ENCODE data around the gene PLCB1. TPM values are rescaled to one million over a fixed set of nuclear protein-coding genes. Genes with fewer than 3 reads are reported as not detected.
A peak's percentile ranks its signal among the peaks of the same experiment; 100 is the strongest.

Gene PLCB1
- total RNA-seq, 1 experiment from 2014 or later, result 4.4 TPM

DNA sequence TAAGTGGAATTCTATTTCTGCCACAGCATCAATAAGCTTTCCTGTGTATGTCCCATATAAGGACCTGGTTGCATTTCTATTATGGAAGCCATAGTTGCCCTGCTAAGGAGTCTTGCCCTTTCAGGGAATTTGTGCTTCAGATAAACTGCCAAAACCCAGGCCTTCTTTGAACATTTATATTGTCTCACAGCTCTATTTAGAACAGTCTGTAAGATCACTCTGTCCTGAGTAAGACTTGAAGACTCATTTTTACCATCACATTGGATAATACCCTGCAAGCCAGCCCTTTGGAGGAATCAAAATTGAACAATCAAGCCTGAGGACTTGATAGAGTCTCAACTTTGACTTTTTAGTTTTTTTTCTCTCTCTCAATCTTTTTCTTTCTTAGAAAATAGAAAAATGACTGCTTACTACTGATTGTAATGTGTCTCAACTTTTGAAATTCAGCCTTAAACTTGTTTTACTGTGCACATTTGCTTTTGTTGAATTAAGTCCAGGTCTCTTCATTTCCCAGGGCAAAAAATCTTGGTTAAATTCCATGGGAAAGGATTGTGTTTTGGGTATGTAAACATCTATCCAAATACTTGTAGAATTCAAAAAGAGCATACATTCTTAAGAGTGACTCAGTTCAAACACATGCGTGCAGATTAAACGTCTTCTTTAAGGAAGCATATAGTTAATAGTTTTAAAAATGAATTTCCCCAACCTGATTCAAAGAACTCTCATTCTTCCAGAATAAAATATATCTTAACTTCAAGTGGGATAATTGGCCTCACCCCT is 91.2 kb downstream of the PLCB1 start:
- intact Hi-C loops (cut with micrococcal nuclease), result loop anchor here (5.0 kb wide), 1 partner anchor 66 kb away; no protein-coding TSS in a partner anchor
- Histone ChIP-seq H3K9me2 (replicated peaks; ENCODE audit: low read length) (no peaks in the 10 kb centered on the region), H3K9ac (ENCODE audit: low read length) (no peak overlapping the region)

GRCh38 chr20:8225658-8226057 is 93.6 kb downstream of the PLCB1 start:
- Histone ChIP-seq H3K9ac (ENCODE audit: low read length) (no peak overlapping the region), H2AFZ (ENCODE audit: low read length) (no peak overlapping the region), H3F3A (ENCODE audit: low read length, unreplicated experiment) (no peaks in the 10 kb centered on the region), H3K79me2 (ENCODE audit: low read length) (no peaks in the 10 kb centered on the region), H3K36me3 (ENCODE audit: low read depth, low read length) (no peaks in the 10 kb centered on the region), H3K9me2 (replicated peaks; ENCODE audit: low read length) (no peaks in the 10 kb centered on the region), H4K20me1 (ENCODE audit: low read length) (no peaks in the 10 kb centered on the region), H3K27me3 (ENCODE audit: low read length) (peaks cover 10% of the 10 kb centered on the region), H3K4me3 (ENCODE audit: low read length) (no peak overlapping the region), H3K9me3 (ENCODE audit: low read length) (no peaks in the 10 kb centered on the region), H3K4me1 (ENCODE audit: insufficient read depth, low read length) (0 out of 2 replicates have a peak, but pooled peaks cover 13% of the 10 kb centered on the region), H3K27ac (ENCODE audit: low read length) (no peak overlapping the region), H3K4me2 (ENCODE audit: low read length) (no peak overlapping the region)
- ChIA-PET CTCF (no interaction called here), POLR2A (ENCODE audit: unreplicated experiment) (no interaction called here)
- TF ChIP-seq, protein P1, sequence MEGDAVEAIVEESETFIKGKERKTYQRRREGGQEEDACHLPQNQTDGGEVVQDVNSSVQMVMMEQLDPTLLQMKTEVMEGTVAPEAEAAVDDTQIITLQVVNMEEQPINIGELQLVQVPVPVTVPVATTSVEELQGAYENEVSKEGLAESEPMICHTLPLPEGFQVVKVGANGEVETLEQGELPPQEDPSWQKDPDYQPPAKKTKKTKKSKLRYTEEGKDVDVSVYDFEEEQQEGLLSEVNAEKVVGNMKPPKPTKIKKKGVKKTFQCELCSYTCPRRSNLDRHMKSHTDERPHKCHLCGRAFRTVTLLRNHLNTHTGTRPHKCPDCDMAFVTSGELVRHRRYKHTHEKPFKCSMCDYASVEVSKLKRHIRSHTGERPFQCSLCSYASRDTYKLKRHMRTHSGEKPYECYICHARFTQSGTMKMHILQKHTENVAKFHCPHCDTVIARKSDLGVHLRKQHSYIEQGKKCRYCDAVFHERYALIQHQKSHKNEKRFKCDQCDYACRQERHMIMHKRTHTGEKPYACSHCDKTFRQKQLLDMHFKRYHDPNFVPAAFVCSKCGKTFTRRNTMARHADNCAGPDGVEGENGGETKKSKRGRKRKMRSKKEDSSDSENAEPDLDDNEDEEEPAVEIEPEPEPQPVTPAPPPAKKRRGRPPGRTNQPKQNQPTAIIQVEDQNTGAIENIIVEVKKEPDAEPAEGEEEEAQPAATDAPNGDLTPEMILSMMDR (conservative IDR thresholded peaks at IDR 0.05; ENCODE audit: low read depth, low read length), result no peak
- no peak for TF ChIP-seq EZH2 (IDR thresholded peaks at IDR 0.05; ENCODE audit: low read length, unreplicated experiment)
- no peak for TF ChIP-seq EZH2phosphoT487 (IDR thresholded peaks at IDR 0.05; ENCODE audit: borderline replicate concordance, low read length)
- no TSS peak for BruUV-seq (replicated peaks)
- intact Hi-C loops (cut with micrococcal nuclease), result no loop called here
- no peak; the same call in 1 of the 2 replicates for ATAC-seq
- no peak for DNase-seq

More for the DNA sequence above, 91.2 kb downstream of the PLCB1 start:
- ATAC-seq (peak; percentile 67), DNase-seq (peak; percentile 50)
- no peak overlapping the region for H2AFZ ChIP-seq (ENCODE audit: low read length)
- no peak overlapping the region for H3K4me3 ChIP-seq (ENCODE audit: low read length)
- H3F3A ChIP-seq (ENCODE audit: low read length, unreplicated experiment), result no peaks in the 10 kb centered on the region
- H3K36me3 ChIP-seq (ENCODE audit: low read depth, low read length), result no peaks in the 10 kb centered on the region
- H3K9me3 ChIP-seq (ENCODE audit: low read length), result no peaks in the 10 kb centered on the region
- ChIA-PET CTCF (no interaction called here), POLR2A (ENCODE audit: unreplicated experiment) (interaction anchor here (0.6 kb wide), 1 partner anchor 45 kb away, joined by 3 read pairs; no protein-coding TSS in a partner anchor)
- 0 out of 2 replicates have a peak, but pooled peaks cover 2% of the 10 kb centered on the region for H3K27me3 ChIP-seq (ENCODE audit: low read length)
- H4K20me1 ChIP-seq (ENCODE audit: low read length), result no peaks in the 10 kb centered on the region
- H3K79me2 ChIP-seq (ENCODE audit: low read length), result no peaks in the 10 kb centered on the region
- H3K4me2 ChIP-seq (ENCODE audit: low read length), result peak overlapping the region; percentile 1; the same call in 1 of the 2 replicates
- peak overlapping the region; percentile 44 for H3K27ac ChIP-seq (ENCODE audit: low read length)
- no TSS peak for BruUV-seq (replicated peaks)
- 0 out of 2 replicates have a peak, but pooled peaks cover 13% of the 10 kb centered on the region for H3K4me1 ChIP-seq (ENCODE audit: insufficient read depth, low read length)
- TF ChIP-seq EZH2 (IDR thresholded peaks at IDR 0.05; ENCODE audit: low read length, unreplicated experiment), result no peak

DNA sequence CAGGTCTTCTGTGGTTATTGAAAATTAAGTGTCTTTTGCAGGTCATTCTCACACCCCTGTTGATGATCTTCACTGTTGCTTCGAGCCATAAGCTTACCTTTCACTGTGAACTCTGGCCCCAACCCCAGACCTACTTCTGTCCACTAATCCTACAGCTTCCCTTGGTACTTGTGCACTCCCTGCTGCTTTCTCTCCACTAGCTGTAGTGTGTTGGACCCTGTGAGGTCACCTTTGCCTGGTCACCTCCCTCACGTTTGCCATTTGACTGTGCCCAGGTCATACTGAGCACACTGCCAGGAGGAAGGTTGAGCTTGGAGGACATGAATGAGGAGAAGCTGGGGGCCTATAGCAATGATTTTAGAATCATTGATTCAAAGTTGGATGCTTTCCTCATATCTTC is 94.0 kb downstream of the PLCB1 start:
- TF ChIP-seq EZH2 (IDR thresholded peaks at IDR 0.05; ENCODE audit: low read length, unreplicated experiment), result no peak
- no peak for TF ChIP-seq EZH2phosphoT487 (IDR thresholded peaks at IDR 0.05; ENCODE audit: borderline replicate concordance, low read length)
- TF ChIP-seq, protein P1 (conservative IDR thresholded peaks at IDR 0.05; ENCODE audit: low read depth, low read length), result no peak
- ChIA-PET CTCF (no interaction called here), POLR2A (ENCODE audit: unreplicated experiment) (no interaction called here)
- H3K27ac ChIP-seq (ENCODE audit: low read length), result no peak overlapping the region
- H3K4me2 ChIP-seq (ENCODE audit: low read length), result no peak overlapping the region
- no peak overlapping the region for H2AFZ ChIP-seq (ENCODE audit: low read length)
- no peak overlapping the region for H3K4me3 ChIP-seq (ENCODE audit: low read length)
- no peaks in the 10 kb centered on the region for H3K9me3 ChIP-seq (ENCODE audit: low read length)
- ATAC-seq (no peak), DNase-seq (no peak)
- no peaks in the 10 kb centered on the region for H3K79me2 ChIP-seq (ENCODE audit: low read length)
- H3F3A ChIP-seq (ENCODE audit: low read length, unreplicated experiment), result no peaks in the 10 kb centered on the region
- no peaks in the 10 kb centered on the region for H3K9me2 ChIP-seq (replicated peaks; ENCODE audit: low read length)
- H3K36me3 ChIP-seq (ENCODE audit: low read depth, low read length), result no peaks in the 10 kb centered on the region
- H3K9ac ChIP-seq (ENCODE audit: low read length), result no peak overlapping the region
- no TSS peak for BruUV-seq (replicated peaks)
- H3K27me3 ChIP-seq (ENCODE audit: low read length), result peaks cover 15% of the 10 kb centered on the region
- intact Hi-C loops (cut with micrococcal nuclease), result no loop called here
- H3K4me1 ChIP-seq (ENCODE audit: insufficient read depth, low read length), result 0 out of 2 replicates have a peak, but pooled peaks cover 13% of the 10 kb centered on the region
- no peaks in the 10 kb centered on the region for H4K20me1 ChIP-seq (ENCODE audit: low read length)

All from PC-3 (cell line).